GM19467 (cell line): Measurements from ENCODE around the gene KLF6.

Source experiments
- ATAC-seq: cut with Tn5 transposase; IDR thresholded peaks from one replicate; pipeline ENCODE4 v1.9.1; 2021; ENCODE audit warnings: mild to moderate bottlenecking, moderate library complexity; ENCODE audit not compliant: unreplicated experiment

Gene KLF6

DNA sequence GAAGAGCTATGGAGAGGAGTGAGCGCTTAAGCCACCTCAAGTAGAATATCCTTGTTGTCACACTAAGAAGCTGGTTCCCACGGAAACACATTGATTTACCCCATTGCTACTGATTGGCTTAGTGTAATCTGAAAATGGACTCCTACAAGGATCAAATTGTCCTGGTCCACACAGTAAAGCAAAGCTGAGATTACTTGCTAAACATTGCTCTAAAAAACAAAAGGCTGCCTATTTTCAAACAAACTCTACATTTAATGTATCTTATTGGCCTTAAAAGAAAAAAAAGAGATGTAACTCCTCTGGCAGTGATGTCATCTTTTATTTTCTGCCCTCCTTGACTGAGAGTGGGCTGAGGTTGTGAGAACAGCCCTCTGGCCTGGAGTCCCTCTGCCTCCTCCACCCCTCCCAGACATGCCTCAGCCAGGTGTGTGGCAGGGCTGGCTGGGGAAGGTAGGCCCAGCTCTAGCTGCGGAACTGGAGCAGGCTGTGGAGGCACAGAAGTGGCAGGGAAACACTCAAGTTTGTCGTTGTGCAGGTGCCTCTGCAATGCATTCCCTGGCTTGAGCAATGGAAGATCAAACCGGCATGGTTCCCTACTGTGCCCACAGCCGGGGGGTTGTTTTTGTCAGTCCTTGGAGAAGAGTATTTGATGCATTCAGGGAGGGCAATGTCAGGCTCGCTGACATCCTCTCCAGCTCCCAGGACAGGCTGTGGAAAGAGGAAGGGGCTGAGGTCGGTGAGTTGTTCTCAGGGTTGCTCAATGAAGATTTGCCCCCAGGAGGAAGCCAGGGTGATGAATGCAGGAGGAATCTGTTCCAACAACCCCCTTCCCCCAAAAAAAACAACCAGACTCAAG lies 9.1 kb downstream of the KLF6 start:
- ATAC-seq = no peak

DNA sequence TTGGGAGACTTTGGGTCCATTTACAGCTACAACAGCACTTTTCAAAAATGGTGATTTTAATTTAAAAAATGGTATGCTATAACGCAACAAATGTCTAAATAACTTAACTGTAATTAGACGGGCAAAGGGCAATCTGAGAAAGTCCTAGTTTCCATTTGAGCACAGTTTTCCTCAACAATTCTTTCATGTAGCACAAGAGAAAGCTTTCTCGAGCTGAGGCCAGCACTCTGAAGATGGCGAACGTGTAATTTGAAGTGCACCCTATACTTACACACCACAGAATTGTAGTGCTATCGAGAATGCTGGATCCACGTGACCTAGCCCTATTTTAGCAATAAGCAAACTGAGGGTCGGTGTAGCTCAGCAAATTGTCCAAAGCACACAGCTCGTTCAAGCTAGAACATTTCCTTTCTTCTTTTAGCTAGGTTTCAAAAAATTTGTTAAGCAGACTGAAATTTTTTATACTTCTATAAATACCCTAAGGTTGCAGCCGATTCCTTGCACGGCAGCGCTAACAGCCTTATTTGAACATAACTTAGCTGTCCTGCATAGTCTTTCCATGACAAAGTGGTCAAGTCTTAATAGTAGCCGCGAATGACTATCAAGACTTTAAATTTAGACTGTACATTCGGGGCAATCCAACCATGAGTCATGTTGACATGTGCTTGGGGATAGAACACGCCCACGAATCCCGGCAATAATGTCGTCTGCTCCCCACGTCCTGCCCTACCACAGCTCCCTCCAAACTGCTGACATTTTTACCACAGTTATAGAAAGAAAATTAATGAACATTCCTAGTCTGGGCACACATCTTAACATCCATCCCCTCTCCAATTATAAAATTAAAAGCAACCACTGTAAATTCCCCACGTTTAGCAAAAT lies 10.0 kb downstream of the KLF6 start:
- ATAC-seq = no peak

DNA sequence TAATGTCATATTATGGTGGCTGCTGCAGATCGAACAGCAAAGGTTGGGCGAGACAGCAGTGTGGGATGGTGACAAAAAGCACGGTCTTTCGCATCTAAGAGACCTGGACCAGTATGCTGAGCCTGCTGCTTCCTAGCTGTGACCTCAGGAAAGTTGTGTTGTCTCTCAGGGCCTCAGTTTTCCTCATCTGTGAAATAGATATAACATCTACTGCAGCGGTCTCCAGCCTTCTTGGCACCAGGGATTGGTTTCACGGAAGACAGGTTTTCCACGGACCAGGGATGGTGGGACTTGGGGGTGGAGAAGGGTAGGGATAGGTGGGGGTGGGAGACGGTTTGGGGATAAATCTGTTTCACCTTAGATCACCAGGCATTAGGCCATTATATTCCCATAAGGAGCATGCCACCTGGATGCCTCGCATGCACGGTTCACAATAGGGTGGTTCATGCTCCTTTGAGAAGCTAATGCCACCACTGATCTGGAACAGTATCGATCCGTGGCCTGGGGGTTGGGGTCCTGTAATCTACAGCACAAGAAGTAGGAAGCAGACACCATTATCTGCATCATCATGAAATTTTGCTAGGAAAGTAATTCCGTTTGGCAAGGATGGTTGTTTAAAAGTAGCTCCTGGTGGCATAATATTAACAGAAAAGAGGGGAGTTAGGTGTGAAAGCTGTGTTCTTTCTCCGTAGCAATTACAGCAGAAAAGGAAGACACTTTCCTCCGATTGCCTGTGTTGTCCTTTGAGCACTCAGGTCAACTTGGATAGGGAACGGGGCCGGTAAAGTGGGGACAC lies 10.8 kb downstream of the KLF6 start:
- no peak for ATAC-seq

DNA sequence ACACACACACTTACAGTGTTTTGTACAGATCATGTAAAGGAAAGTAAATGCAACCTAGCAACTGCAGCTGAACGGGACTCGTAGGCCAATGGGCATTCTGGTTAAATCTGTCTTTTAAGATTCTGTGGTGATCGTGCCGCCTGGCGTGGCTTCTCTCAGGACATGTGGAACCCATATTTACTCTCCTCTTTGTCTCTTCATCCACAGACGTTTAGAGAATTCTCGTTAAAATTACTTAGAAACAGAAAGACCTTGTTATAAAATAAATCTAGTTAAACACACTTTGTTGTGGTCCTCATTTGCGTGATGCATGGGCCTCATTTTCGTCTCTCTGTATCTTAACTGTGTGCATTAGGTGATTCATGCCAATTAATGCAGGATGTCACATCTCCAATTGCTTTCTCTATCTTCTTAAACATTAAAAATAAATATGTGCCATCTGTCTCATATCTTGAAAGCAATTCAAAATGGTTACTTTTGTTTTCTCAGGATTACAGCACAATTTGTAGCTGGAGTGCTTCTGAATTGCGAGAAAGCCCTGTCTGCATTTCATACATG lies 11.5 kb downstream of the KLF6 start:
- no peak for ATAC-seq

DNA sequence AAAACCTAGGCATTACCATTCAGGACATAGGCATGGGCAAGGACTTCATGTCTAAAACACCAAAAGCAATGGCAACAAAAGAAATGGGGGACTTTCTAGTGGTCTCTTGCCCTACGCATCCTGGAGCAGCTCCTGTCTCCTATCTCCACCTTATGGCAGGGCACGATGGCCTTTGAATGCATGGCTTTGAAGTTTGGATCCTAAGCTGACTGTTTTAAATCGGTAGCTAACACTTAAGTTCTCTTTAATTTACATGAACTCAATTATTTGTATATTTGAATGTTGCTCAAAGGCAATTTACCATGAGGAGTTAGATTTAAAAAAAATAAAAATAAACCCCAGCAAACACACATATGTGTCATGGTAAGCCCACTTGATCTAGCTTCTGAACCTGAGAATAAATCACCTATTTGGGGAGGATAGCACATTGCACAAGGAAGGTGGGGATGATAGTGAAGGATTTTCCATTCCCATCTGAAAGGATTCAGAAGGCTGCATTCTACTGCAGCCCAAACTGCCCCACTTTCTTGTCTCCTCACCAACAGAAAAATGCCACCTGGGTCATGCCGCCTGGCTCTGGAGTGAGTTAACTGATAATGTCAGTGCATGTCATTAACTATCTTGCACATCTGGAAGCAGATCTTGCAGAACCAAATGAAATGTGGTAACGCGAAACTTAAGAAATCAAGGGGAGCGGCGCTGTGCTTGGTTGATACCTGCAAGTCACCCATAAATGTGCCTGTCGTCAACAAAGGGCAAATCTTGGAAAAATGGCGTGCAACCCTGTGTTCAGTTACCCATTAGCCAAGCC lies 12.4 kb downstream of the KLF6 start:
- ATAC-seq = no peak

DNA sequence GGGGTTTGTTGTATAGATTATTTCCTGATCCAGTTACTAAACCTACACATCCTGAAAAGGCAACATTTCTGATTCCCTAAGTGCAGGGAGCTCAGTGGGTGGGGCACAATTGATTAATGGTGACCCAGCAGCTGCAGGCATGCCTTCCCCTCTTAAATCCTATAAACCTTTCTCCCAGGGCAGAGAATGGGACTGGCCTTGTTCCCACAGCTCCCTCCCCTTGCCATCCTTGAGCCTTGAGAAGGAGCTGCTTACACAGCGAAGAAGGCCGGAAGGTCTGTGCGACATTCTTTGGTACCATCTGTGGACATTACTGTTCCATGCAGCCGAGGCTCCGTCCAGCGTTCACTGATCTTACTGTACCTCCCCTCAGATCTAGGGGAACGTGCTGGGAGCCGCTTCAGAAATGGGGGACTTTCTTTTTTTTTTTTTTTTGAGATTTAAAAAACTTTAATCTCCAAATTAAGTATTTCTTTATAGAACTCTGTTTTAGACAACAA lies 14.3 kb downstream of the KLF6 start:
- no peak for ATAC-seq

DNA sequence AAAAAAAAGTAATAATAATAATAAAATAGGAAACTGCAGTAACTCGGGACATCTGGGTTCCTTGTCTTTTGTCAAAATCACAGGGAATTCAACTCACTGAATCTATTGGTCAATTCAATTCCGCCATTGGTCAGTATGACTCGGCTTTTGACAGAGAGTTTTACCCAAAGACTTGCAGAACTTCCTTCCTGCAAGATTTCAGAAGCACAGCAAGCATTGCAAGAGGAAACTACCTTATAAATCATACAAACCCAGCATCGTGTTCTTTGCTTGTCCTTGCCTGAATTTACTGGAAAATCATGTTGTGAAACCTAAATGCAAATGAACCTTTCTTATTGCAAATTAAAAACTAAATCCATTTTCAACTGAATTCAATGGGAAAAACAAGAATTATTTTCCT lies 15.5 kb downstream of the KLF6 start:
- ATAC-seq = no peak

DNA sequence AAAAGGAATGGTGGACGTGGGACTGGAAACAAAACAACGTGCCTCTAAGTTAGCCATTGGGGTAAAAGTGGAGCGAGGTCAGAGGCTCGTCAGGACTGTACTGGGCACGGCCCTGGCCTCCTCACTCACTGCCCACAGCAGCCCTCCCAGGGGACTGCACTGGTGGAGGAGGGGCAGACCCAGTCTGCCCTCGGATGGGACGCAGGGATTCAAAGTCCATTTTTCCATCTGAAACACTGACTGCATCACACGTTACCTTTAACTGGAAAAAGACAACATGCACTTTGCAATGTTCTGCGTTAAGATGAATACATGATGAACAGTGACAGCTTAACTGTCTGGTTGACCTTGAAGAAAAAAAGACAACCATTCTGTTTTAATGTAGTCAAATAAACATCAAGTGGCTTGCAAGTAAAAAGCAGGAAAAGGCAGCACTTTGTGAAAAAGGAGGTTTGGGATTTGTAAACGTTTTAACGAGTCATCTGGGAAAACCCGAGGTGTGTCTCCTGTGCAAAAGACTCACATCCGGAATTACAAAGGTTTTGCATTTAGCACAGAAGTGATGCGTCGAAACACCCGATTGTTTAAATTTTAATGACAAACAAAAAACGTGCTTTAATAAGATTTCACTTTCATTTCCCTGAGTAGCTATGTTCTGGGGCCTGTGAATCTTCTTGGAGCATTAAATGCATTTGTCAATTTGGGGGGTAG lies 18.8 kb downstream of the KLF6 start:
- no peak for ATAC-seq

DNA sequence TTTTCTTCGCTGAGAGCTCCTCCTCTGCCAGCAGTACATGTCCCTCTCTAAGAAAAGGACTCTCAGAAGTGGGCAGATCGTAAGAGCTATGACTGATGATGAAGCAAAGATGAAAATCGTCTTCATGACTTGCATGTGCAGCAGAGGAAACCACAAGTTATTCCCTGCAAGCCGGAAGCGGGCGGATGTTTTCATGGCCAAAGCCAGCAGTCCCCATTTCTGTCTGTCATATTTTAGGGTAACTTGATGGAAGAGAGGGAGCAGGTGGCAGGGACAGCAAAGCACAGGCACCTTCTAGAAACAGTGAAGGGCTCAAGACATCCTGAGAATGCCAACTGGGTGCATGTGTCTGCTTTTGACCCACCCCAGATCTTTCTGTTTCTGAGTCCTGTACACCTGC lies 19.9 kb downstream of the KLF6 start:
- no peak for ATAC-seq

DNA sequence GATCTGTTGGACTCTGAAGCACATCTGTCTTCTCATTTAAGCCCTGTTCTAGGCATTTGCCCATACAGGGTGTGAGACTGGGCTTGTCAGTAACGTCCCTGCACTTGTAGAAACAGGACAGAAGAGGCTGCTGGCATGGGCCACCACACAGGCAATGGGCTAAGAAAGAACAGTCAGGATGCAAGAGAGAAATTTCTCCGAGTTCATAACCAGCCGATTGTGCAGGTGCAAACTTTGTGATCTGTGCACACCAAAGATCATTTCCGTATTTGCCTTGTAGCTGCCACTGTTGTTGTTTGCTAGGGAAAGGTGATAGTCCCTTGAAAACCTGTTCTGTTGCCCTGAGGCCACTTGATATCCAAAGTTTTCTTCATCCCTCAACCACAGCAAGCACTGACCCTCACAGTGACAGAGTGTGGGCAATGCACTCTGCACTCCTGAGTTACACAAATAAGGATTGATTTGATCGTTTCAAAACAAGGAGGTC lies 20.3 kb downstream of the KLF6 start:
- ATAC-seq = no peak

DNA sequence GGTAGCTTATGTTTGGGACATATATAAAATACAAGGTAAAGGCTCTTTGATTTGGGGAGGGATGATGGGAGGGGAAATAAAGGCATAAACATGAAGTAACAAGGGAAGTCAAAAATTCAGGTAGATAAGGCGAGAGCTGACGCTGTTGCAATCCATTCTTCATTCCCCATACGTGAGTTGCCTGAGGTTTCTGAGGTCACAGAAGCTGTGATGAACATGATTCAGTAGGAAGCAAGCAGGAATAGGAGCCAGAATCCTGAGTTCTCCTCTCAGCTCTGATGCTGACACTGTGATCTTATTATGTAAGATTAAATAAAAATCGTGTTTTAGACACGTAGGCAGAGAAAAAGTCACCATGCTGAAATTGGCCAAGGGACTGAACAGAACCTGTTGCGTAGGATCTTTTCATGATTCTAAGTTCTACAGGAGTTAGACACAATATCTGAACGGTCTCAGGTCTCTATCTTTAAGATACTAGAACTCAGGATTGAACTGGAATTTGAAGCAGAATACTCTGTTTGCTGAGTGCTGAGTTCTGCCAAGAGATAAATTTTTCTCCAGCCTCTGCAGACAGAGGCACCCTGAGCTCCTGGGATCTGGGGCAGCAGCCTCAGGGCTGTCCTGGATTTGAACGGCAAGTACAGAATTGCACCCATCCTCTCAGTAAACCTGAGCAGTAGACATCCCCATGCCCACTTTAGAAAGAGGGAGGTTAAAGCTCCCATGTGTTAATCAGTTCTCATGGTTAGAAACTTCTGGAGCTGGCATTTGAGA lies 21.0 kb downstream of the KLF6 start:
- no peak for ATAC-seq

DNA sequence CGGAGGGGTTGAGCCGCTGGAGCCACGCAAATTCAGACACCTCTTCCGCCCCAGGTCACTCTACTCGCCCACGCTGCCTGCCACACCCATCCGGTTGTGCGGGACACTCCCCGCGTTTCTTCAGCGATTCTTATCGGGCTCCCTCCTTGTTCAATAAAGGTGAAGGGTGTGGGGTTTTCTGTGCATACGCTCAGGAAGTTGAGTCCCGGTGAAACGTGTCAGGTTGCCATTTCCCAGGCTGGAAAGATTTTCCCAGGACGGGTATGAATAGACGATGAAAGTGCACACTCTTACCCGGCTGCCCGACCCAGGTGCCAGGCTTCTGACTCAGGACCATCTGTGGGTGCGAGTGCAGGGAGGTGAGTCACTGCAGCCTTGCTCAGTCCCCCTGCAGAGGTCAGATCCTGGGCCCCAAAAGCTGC lies 22.0 kb downstream of the KLF6 start:
- no peak for ATAC-seq

DNA sequence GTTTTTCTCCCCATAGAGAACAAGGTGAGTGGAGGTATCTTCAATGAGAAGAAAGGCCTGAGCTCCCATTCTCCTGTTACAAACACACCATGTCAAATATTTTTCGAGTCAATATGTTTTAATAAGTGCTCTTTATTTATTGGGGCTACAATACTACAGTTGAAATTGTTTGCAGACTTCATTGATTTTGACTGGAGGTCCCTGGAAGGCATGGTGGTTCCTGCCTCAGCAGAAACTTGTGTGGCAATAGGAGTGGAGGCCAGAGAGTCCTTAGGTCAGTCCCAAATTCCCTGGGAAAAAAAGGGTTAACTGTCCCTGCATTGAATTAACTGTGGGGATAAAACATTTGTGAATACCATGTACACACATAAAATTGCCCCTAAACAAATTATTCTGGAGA lies 22.7 kb downstream of the KLF6 start:
- no peak for ATAC-seq

DNA sequence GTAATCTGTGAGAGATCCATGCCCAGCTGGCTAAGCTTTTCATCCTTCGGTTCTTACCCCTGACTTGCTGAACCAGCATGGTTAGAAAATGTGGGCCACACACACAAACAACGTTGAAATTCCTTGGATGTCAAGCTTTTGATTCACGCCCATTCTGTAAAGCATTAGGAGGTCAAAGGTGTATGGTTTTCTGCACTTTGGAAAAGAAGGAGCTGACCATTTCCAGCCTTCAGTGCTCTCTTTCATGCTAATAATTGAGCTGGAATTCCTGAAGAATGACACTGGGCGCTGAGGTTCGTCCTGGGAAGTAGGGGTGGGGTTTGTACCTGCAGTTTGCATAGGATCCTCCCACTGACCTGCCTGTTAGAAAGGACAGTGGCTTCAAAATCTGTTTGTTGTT lies 23.1 kb downstream of the KLF6 start:
- ATAC-seq = no peak

DNA sequence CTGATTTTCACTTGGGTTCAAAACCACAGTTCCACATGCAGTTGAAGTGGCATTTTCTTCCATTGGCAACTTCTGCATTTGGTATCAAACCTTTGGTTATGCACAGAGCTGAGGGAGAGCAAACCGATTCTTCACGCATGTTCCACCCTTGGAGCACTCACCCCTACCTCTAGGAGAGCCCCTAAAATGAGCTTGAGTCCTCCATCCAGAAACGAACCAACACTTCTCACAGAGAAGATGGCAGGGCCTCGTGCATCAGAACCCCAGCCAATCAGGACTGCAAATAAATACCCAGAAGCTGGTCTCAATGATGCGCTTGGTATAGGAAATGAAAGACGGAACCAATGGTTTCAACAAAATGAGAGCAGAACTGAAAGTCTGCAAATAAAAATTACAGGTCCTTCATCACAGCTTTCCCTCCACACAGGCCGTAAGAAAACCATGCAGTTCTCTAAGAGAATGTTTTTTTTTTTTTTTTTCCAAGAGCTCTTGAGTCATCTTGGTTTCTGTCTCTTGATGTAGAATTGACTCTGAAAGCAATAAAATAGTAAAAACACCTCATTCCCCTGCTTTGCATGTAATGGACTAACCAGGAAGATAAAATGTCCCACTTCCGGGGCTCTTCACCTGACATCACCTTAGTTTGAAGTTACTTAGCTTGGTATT lies 23.9 kb downstream of the KLF6 start:
- ATAC-seq = peak; percentile 50

DNA sequence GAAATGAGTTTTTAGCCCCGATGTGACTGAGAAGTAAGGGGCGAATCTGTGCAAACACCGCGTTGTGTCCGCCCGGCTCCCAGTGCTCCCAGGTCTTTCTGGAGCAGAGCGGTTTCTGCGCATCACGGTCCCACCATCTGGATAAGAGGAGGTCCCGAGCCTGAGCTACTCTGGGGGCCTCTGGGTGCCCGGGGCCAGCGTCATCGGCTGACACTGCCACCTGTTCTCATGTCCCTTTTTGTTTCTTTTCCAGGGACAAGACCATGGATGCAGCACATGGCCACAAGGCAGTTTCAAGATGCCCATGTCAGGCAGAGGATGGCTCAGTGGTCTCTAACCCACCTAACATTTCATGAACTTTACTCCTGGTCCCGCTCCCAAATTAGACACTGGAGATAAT lies 24.9 kb downstream of the KLF6 start:
- no peak for ATAC-seq

DNA sequence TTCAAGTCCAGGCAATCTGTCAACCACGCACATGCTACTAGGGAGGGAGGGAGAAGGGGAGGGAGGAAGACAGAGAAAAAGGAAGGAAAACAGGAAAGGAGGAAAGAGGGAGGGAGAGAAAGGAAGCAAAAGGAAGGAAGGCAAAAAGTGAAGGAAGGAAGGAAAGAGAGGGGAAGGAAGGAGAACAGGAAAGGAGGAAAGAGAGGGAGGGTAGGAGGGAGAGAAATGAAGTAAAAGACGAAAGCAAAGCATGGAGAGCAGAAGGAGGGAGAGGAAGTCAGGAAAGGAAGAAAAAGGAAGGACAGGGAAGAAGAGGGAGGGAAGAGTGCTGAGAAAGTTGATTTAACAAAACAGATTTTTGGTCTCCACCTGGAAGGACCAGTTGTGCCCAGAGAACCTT lies 25.6 kb downstream of the KLF6 start:
- no peak for ATAC-seq

DNA sequence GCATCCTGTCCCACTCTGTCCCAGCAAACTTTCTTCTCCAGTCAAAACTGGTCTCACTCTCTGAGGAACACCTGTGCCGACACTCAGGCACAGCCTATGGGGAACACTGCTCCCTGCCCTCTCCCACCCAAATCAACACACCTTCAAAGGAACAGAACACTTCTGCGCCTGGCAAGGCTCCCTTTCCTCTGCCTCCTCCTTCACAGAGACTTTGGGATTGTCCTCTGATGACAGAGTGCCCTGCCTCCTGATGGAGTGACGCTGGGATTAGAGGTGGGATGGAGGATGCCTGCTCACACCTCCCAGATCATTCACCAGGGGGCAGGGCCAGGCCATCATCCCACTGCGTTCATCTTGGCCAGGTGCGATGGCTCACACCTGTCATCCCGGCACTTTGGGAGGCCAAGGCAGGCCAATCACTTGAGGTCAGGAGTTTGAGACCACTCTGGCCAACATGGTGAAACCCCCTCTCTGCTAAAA lies 26.5 kb downstream of the KLF6 start:
- no peak for ATAC-seq
